ENCODE data around the gene UBXN4. TPM values are rescaled to one million over a fixed set of nuclear protein-coding genes. Genes with fewer than 3 reads are reported as not detected.

The UBXN4 gene
- total and polyA plus RNA-seq, 2 donors (not counting 1 experiment from before 2014, with no cell fraction given): 78.8 to 108 TPM

DNA sequence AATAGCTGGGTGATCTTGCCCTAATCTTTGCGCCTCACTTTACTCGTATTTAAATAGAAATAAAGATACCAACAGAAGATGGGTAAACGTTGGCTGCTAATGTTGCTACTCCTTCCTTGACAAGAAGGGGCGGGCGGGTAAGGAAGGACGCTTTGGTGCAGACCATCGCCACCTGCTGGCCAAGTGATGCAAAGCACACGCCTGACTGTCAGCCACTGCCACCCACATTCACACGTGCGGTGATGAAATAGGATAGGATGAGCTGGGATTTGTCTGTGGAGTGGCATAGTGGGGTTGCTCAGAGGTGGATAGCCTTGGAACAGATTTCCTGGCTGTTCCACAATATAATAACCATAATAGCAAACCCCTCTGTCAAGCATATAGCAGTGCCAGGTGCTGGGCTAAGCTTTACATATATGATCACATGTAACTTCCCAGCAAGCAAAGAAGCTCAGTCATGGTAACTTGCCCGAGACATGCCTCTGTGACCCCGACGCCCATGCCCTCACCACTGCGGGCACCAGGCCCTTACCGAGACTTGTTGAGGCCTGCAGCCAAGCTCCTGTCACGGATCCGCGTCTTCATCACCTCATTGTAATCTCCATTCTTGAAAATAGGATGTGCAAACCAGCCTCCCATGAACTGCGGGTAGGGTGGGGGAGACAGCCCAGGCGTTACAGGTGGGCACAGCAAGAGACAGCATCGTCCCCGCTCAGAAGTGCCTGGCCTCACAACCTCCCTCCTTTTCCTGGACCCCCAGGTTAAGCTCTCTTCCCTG is 56.0 kb downstream of the UBXN4 start:
- no peaks in the 10 kb centered on the region for H3K79me2 ChIP-seq (ENCODE audit: control insufficient read depth, insufficient read depth, low read length)
- H3K36me3 ChIP-seq (ENCODE audit: control insufficient read depth, insufficient read depth, low read length): no peaks in the 10 kb centered on the region
- no peaks in the 10 kb centered on the region for H3K4me1 ChIP-seq (ENCODE audit: control insufficient read depth, extremely low read depth, insufficient read depth, low read length)
- H3K27me3 ChIP-seq (ENCODE audit: control insufficient read depth, insufficient read depth, low read length): no peaks in the 10 kb centered on the region
- H2AFZ ChIP-seq (ENCODE audit: low read length): no peak overlapping the region
- no peaks in the 10 kb centered on the region for H3K9me3 ChIP-seq (ENCODE audit: control insufficient read depth, insufficient read depth, low read depth, low read length)
- peak; percentile 66 to 72 for DNase-seq (ENCODE audit: low read depth in 2 of 2)
- H3K4me3 ChIP-seq (replicated peaks in 1 of 4; ENCODE audit: control extremely low read depth in 1 of 4, insufficient read depth in 1 of 4, low read depth in 3 of 4, low read length in 4 of 4): no peak overlapping the region
- no peak overlapping the region for H3K27ac ChIP-seq (ENCODE audit: insufficient read depth, low read length)
- H3K9ac ChIP-seq (ENCODE audit: insufficient read depth, low read length): no peak overlapping the region
- H3K4me2 ChIP-seq (ENCODE audit: extremely low read depth, insufficient read depth, low read length): no peak overlapping the region
- TF ChIP-seq, protein P1, sequence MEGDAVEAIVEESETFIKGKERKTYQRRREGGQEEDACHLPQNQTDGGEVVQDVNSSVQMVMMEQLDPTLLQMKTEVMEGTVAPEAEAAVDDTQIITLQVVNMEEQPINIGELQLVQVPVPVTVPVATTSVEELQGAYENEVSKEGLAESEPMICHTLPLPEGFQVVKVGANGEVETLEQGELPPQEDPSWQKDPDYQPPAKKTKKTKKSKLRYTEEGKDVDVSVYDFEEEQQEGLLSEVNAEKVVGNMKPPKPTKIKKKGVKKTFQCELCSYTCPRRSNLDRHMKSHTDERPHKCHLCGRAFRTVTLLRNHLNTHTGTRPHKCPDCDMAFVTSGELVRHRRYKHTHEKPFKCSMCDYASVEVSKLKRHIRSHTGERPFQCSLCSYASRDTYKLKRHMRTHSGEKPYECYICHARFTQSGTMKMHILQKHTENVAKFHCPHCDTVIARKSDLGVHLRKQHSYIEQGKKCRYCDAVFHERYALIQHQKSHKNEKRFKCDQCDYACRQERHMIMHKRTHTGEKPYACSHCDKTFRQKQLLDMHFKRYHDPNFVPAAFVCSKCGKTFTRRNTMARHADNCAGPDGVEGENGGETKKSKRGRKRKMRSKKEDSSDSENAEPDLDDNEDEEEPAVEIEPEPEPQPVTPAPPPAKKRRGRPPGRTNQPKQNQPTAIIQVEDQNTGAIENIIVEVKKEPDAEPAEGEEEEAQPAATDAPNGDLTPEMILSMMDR (conservative IDR thresholded peaks at IDR 0.05 in 1 of 2, IDR thresholded peaks at IDR 0.05 in 1 of 2; ENCODE audit: low read depth in 1 of 2, low read length in 2 of 2): peak; percentile 92 to 97
- no peak for TF ChIP-seq EZH2 (IDR thresholded peaks at IDR 0.05; ENCODE audit: low read length, missing control alignments)
- H4K20me1 ChIP-seq (ENCODE audit: control insufficient read depth, extremely low read depth, insufficient read depth, low read length): no peaks in the 10 kb centered on the region

DNA sequence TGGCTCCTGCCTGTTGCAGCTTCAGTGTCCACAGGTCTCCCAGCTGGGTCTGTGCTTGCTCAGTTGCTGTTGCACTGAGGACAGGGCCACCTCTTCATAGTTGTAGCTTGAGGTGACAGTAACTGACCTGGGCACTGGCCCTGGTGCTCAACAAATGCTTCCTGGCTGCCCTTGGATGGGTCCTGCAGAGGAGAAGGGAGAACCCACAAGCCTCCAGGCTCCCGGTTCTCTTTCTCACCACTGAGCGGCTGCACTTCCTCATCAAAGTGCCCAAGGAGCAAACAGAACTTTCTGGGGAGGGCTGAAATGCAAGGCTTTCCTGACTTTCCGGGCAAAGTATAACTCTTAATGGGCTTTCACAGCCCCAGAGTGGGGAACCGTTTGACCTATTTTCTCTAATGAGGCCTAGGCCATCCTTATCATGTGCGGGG is 56.6 kb downstream of the UBXN4 start:
- Histone ChIP-seq H4K20me1 (ENCODE audit: control insufficient read depth, extremely low read depth, insufficient read depth, low read length) (no peaks in the 10 kb centered on the region), H3K27ac (ENCODE audit: insufficient read depth, low read length) (no peak overlapping the region), H3K9ac (ENCODE audit: insufficient read depth, low read length) (no peak overlapping the region), H3K27me3 (ENCODE audit: control insufficient read depth, insufficient read depth, low read length) (no peaks in the 10 kb centered on the region), H3K36me3 (ENCODE audit: control insufficient read depth, insufficient read depth, low read length) (no peaks in the 10 kb centered on the region), H3K4me2 (ENCODE audit: extremely low read depth, insufficient read depth, low read length) (no peak overlapping the region), H3K79me2 (ENCODE audit: control insufficient read depth, insufficient read depth, low read length) (no peaks in the 10 kb centered on the region), H3K9me3 (ENCODE audit: control insufficient read depth, insufficient read depth, low read depth, low read length) (no peaks in the 10 kb centered on the region), H3K4me3 (replicated peaks in 1 of 4; ENCODE audit: control extremely low read depth in 1 of 4, insufficient read depth in 1 of 4, low read depth in 3 of 4, low read length in 4 of 4) (no peak overlapping the region), H3K4me1 (ENCODE audit: control insufficient read depth, extremely low read depth, insufficient read depth, low read length) (no peaks in the 10 kb centered on the region), H2AFZ (ENCODE audit: low read length) (no peak overlapping the region)
- TF ChIP-seq EZH2 (IDR thresholded peaks at IDR 0.05; ENCODE audit: low read length, missing control alignments): no peak
- TF ChIP-seq, protein P1 (conservative IDR thresholded peaks at IDR 0.05 in 1 of 2, IDR thresholded peaks at IDR 0.05 in 1 of 2; ENCODE audit: low read depth in 1 of 2, low read length in 2 of 2): no peak
- no peak for DNase-seq (ENCODE audit: low read depth in 2 of 2)

- H3K9ac ChIP-seq (ENCODE audit: insufficient read depth, low read length): no peak overlapping the region
- no peaks in the 10 kb centered on the region for H3K9me3 ChIP-seq (ENCODE audit: control insufficient read depth, insufficient read depth, low read depth, low read length)
- H4K20me1 ChIP-seq (ENCODE audit: control insufficient read depth, extremely low read depth, insufficient read depth, low read length): no peaks in the 10 kb centered on the region
- TF ChIP-seq EZH2 (IDR thresholded peaks at IDR 0.05; ENCODE audit: low read length, missing control alignments): no peak
- TF ChIP-seq, protein P1 (conservative IDR thresholded peaks at IDR 0.05 in 1 of 2, IDR thresholded peaks at IDR 0.05 in 1 of 2; ENCODE audit: low read depth in 1 of 2, low read length in 2 of 2): peak; percentile 24 to 40
- no peaks in the 10 kb centered on the region for H3K79me2 ChIP-seq (ENCODE audit: control insufficient read depth, insufficient read depth, low read length)
- H3K4me3 ChIP-seq (replicated peaks in 1 of 4; ENCODE audit: control extremely low read depth in 1 of 4, insufficient read depth in 1 of 4, low read depth in 3 of 4, low read length in 4 of 4): no peak overlapping the region
- H3K27ac ChIP-seq (ENCODE audit: insufficient read depth, low read length): no peak overlapping the region
- no peaks in the 10 kb centered on the region for H3K36me3 ChIP-seq (ENCODE audit: control insufficient read depth, insufficient read depth, low read length)
- no peaks in the 10 kb centered on the region for H3K4me1 ChIP-seq (ENCODE audit: control insufficient read depth, extremely low read depth, insufficient read depth, low read length)
- no peaks in the 10 kb centered on the region for H3K27me3 ChIP-seq (ENCODE audit: control insufficient read depth, insufficient read depth, low read length)
- no peak overlapping the region for H3K4me2 ChIP-seq (ENCODE audit: extremely low read depth, insufficient read depth, low read length)
- H2AFZ ChIP-seq (ENCODE audit: low read length): no peak overlapping the region
- DNase-seq (ENCODE audit: low read depth in 2 of 2): no peak
Observed at GRCh38 chr2:135798762-135799161, 57.1 kb downstream of the UBXN4 start.
